Ovary (tissue), 3 donors: ENCODE results near the gene PAK5.

ENCODE experiments used
- POLR2A ChIP-seq: fragments of 450-650 bp; IDR thresholded peaks from one replicate; pipeline ENCODE4 v1.6.1; 2017; ENCODE audit warnings: antibody characterized with exemption, mild to moderate bottlenecking, moderate library complexity
- TF ChIP-seq, protein P1 (sequence below), 3 donors: fragments of 450-650 bp in 2 of 3; fragments of 200-600 bp in 1 of 3; IDR thresholded peaks; one replicate each; pipeline versions ENCODE4 v1.5.1 to v1.8.0; 2016 to 2022; ENCODE audit warnings: antibody characterized with exemption in 3 of 3, mild to moderate bottlenecking in 1 of 3
- donor health status: DM: no; HTN: no; CAD: no.

DNA sequence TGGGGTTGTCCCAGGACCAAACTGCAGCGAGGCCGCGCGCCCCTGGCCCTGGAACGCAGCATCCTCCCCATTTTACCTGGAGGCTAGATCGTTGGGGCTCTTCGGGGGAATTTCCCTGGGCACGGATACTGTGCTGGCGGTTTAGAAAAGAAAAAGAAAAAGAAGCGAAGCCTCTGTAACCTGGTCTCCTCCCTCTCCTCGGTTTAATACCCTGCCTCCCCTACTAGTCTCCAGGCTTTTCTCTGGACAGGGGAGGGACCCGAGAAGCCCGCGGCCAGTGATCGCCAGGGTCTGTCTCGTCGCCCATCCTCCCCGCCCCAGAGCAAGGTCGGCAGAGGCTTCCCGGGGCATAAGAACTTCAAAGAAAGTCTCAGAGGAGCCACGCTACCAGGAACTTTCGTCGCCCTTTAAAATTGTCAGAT lies 330.6 kb downstream of the PAK5 start:
- TF ChIP-seq, protein P1, sequence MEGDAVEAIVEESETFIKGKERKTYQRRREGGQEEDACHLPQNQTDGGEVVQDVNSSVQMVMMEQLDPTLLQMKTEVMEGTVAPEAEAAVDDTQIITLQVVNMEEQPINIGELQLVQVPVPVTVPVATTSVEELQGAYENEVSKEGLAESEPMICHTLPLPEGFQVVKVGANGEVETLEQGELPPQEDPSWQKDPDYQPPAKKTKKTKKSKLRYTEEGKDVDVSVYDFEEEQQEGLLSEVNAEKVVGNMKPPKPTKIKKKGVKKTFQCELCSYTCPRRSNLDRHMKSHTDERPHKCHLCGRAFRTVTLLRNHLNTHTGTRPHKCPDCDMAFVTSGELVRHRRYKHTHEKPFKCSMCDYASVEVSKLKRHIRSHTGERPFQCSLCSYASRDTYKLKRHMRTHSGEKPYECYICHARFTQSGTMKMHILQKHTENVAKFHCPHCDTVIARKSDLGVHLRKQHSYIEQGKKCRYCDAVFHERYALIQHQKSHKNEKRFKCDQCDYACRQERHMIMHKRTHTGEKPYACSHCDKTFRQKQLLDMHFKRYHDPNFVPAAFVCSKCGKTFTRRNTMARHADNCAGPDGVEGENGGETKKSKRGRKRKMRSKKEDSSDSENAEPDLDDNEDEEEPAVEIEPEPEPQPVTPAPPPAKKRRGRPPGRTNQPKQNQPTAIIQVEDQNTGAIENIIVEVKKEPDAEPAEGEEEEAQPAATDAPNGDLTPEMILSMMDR (IDR thresholded peaks at IDR 0.05) = no peak
- no peak for TF ChIP-seq POLR2A
